Coronary artery (tissue), 2 donors: ENCODE results near the gene RAD51B.
A peak's percentile ranks its signal among the peaks of the same experiment; 100 is the strongest.

Experiments
- DNase-seq: peaks from one replicate; pipeline ENCODE4 v3.0.0-alpha.2; 2017; ENCODE audit warnings: low spot score
- H3K27ac ChIP-seq, 2 donors: fragments of 200-600 bp; sonication (generic); one replicate each; pipeline ENCODE4 v1.5.1; 2016 to 2019
- H3K4me3 ChIP-seq: fragments of 200-600 bp; sonication (generic); 2 replicates; pipeline ENCODE4 v1.5.1; 2016; ENCODE audit warnings: mild to moderate bottlenecking, moderate library complexity
- TF ChIP-seq, protein P1 (sequence below): fragments of 200-600 bp; sonication (generic); IDR thresholded peaks from one replicate; pipeline ENCODE4 v1.5.1; 2019; ENCODE audit warnings: antibody characterized with exemption

Gene RAD51B

DNA sequence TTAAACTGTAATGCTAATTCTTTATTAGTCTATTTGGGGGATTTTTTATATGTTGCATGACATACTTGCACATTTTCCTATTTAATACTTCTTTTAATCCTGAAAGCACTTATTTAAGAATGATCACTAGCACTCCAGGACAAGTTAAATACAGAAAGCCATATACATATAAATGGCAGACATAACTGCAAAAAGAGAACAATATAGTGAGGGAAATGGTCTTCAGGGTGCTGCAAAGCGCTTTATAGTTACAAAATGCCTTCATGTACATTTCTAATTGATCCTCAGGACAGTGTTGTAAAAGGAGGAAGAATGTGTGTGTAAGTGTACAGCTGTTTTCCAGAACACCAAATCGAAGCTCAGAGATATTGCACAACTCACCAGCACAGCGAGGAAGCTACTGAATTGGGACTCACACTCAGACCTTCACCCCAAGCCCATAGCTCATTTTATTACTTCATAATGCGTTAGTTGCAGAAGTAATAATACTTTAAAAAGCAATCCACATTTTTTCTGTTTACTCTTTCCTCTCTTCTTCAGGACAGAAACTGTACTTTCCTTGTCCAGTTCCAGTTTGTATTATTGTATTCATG lies 428.2 kb downstream of the RAD51B start:
- H3K27ac ChIP-seq: peak overlapping the region; percentile 88 to 90
- TF ChIP-seq, protein P1, sequence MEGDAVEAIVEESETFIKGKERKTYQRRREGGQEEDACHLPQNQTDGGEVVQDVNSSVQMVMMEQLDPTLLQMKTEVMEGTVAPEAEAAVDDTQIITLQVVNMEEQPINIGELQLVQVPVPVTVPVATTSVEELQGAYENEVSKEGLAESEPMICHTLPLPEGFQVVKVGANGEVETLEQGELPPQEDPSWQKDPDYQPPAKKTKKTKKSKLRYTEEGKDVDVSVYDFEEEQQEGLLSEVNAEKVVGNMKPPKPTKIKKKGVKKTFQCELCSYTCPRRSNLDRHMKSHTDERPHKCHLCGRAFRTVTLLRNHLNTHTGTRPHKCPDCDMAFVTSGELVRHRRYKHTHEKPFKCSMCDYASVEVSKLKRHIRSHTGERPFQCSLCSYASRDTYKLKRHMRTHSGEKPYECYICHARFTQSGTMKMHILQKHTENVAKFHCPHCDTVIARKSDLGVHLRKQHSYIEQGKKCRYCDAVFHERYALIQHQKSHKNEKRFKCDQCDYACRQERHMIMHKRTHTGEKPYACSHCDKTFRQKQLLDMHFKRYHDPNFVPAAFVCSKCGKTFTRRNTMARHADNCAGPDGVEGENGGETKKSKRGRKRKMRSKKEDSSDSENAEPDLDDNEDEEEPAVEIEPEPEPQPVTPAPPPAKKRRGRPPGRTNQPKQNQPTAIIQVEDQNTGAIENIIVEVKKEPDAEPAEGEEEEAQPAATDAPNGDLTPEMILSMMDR: no peak
- DNase-seq: no peak
- H3K4me3 ChIP-seq: no peak overlapping the region

DNA sequence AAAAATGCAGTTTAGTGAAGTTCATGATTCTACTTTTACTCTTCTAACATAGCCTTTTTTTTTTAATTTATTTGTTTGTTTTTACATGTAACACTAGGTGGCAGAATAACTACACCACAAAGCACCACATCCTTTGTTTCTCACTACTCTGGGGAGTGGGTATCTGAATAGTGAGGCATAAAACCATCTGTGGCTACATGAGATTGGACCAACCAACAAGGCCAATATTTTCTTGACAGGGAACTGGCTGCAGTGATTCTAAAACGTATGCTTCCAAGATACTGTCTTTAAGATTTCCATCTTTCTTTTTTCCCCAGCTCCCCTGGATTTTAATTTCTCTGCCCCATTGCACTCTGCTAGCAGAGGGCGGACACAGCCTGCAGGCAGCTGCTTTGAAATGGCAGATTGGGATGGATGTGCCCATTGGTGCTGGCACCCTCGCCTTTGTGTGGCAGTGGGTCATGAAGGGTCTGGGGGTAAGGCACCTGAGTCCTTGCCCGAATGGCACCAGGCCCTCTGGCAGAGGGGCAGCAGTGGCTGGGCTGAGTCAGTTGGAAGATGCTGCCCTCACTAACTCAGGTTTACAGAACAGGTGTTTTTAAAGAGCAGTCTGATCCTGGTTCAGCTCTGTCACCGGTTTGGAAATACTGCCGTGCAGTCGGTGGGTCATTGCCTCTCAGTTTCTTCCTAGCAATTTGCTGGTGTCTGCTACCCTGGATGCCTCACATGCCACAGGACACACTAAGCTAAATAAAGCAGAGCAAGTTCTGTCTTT lies 429.1 kb downstream of the RAD51B start:
- TF ChIP-seq, protein P1: peak; percentile 20
- peak; percentile 78 for DNase-seq
- Histone ChIP-seq H3K4me3 (no peak overlapping the region), H3K27ac (peak overlapping the region; percentile 88 to 90)

DNA sequence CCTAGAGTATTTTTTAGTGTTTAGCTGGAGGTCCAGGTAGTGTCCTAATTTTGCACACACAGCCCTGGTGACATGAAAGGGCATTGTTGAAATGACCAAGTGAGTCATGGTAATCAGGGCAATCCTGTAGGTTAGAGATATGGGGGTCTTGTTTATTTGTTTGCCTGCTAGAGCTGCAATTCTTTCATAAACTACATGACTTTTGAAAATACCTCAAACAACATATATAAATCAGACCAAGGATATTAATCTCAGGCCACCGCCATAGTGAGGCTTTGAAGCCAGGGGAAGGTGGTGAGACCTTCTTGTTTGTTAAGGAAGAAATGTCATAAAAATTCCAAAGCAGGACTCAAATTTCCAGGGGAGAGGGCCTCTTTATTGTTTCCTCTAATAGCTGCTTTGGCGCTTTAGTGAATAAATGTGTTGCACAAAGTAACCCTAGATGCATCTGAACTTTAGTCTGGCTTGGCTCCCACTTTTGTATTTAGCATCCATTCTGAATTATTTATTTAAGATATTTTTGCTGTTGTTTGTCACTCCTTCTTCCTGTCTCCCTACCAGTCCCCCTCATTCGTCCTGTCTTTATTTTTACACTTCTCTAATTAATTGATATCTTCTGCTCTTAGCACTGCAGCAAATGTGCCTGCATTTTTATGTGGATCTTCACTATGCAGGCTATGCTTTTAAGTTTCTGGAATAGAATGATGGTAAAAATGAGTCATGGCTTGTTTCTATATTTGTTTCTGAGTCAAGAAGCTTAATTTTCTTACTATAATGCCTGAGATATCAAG lies 430.3 kb downstream of the RAD51B start:
- Histone ChIP-seq H3K4me3 (no peak overlapping the region), H3K27ac (peak overlapping the region; percentile 88 to 90)
- no peak for DNase-seq
- TF ChIP-seq, protein P1: no peak

DNA sequence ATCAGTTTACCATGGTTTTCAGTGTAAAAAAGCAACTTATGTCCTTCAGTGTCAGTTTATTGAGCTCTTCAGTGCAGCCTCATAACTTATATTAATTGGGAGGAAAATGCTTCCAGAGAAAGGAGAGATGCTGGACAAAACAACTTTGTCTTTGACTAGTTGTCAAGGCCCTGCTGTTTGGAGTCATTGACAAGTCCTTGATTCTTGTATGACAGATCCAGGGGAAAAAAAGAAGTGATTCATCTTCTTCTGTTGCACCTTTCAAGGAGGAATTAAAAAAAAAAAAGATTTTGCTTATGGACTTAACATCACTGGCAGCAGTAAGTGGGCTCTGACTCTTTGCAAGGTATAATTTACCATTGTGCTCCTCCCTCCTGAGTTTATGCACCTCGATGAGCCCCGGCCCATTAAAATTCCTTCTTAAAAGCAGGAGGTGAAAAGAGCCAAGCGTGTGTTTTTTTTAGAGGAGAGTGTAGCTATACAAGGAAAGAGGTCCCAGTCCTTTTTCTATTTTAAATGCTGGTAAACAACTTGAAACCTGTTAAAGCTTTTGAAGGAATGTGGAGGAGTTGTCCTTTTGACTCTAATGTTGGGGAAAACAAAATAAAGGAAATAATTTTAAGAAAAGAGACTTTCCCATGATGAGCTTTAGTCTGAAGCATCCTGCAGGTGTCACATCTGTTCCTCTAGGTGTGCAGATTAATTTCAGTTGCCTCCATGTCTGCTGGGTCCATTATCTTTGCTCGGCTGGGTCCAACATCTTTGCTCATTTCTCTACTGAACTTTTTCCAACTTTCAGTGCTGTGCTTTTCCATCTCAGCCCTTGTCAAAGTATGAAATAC lies 431.6 kb downstream of the RAD51B start:
- H3K27ac ChIP-seq: peak overlapping the region; percentile 82 to 88
- DNase-seq: no peak
- TF ChIP-seq, protein P1: no peak

DNA sequence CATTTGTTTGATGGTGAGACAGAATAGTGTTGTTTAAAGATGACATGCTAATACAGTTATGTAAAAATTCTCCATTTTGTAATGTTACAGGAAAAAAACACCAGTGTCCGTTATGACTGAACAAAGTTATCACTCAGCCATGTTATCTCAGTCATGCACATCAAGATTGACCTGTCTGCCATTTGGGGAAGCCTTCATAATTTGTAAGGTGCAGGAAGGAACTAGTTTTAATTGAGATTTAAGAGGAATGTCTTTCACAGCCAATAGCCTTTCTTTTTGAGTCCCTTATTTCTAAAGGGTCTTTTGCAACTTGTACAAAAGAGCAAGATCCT lies 432.2 kb downstream of the RAD51B start:
- DNase-seq: no peak
- H3K27ac ChIP-seq: peak overlapping the region; percentile 82 to 88
- H3K4me3 ChIP-seq: no peak overlapping the region
- TF ChIP-seq, protein P1: no peak

More for the DNA sequence above, 431.6 kb downstream of the RAD51B start:
- H3K4me3 ChIP-seq: no peak overlapping the region

DNA sequence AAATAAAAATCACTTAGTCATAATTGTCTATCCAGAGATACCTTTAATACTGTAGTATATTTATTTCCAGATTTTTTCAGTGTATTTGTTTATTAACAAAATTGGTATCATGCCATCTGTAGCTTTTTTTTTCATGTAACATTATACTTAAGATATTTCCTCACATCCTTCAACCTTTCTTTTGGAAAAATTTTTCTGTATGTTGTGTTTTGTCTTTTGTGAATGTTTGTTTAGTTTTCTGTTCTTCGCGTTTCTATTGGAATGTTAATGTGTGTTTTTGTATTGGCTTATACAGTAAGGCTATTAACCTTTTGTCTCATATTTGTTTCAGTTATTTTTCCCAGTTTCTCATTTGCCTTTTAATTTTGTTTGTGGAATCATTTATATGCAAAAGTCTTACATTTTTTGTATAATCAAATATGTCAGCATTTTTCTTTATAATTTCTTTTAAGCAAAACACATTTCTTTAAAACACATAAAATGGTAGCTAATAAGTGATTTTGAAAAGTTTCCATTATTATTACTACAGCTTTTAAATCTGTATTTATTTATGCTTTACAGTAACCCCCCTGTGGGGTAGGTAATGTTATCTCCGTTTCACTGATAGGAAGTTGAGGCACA lies 433.7 kb downstream of the RAD51B start:
- H3K27ac ChIP-seq: no peak overlapping the region
- no peak for DNase-seq

More for the DNA sequence above, 433.7 kb downstream of the RAD51B start:
- TF ChIP-seq, protein P1: no peak
- no peak overlapping the region for H3K4me3 ChIP-seq
